HG02840 (cell line): ENCODE results near the gene DNAI7.

Experiments
- ATAC-seq: cut with Tn5 transposase; IDR thresholded peaks from one replicate; pipeline ENCODE4 v1.9.1; 2021; ENCODE audit warnings: mild to moderate bottlenecking, moderate library complexity, moderate number of reproducible peaks; ENCODE audit not compliant: unreplicated experiment, low FRiP score

The DNAI7 gene

DNA sequence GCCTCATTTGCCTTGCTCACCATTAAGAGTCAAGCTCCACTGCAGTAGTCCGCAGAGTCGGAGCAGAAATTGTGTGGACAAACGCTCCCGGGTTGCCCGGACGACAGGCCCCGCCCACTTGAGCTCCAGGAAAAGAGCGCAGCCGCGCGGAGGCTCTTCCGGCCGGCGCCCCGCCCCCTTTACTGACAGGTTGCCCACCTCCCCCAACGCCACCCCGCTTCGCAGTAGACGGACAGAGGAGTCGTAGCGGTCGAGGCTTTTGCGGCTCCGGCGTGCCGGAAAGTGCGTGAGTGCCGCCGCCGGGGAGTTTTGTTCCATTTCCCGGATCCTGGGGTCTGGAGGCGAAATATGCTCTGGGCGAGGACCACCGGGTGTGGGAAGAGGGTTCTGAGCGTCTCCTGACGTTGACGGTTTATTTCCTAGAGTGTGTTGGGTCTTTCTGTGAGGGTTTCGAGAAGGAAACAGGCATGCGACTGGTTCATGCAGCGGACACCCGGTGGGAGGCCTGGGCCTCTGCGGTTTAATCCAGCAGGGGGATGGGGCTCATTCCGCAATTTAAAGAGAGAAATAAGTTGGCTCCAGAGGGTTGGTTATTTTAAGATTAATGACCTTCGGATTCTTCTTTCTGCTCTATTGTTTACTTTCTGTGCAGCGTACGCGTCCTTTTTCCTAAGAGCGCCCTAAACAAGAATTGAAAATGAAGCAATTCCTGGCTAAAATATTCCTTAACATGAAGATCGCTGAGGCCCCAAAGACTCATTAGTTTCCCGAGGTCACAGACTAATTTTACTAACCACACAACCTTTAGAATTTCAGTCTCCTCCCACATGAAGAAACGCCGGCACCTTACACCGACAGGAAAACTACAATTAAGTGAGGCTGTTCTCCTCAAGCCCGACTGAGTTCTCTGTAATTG, at the start of gene DNAI7, which contains the start of gene ETFRF1:
DNAI7 (minus strand) TSS at position 105 of the 916 bp plus-strand sequence; CDS start at position 23, 82 bp downstream.
ETFRF1 (plus strand) TSS at position 182 of the 916 bp plus-strand sequence. CDS start 8,720 bp downstream, outside the sequence.
- peak; percentile 94 for ATAC-seq

- ATAC-seq = no peak
Measured at GRCh38 chr12:25243680-25243990, 48.7 kb upstream of the DNAI7 start.

DNA sequence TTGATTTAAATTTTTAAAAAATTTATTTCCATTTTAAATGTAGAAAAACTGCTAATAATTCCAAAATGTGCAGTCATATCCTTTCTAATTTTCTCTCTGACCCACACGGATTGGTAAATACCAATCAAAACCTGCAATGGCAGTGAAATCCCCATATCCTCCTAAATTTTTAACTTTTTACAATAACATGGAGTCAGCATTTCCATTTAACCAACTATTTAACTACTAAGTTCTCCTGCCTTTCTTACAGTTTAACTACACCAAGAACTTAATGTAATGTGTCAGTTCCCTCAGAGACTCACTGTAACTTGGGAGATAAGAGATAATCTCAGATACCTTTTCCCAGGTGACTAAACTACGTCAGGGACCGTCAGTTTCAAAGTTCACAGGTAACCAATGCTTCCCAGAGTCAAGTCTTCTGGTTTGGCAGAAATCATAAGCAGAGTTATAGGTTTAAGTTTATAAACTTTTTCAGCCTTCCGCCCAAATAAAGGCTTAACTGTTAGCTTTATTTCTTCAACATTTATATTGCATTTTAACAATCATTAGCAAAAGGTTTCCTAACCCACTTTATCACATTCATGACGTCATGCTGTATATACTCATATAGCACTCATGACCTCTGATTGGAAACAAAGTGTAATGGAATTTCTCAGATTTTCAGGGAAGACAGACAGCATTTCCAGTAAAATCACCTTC, 48.2 kb upstream of the DNAI7 start:
- no peak for ATAC-seq

GRCh38 chr12:25241167-25242020, 46.4 kb upstream of the DNAI7 start:
- no peak for ATAC-seq

GRCh38 chr12:25236626-25237025, 41.7 kb upstream of the DNAI7 start:
- ATAC-seq = no peak

GRCh38 chr12:25236190-25236589, 41.2 kb upstream of the DNAI7 start:
- no peak for ATAC-seq

DNA sequence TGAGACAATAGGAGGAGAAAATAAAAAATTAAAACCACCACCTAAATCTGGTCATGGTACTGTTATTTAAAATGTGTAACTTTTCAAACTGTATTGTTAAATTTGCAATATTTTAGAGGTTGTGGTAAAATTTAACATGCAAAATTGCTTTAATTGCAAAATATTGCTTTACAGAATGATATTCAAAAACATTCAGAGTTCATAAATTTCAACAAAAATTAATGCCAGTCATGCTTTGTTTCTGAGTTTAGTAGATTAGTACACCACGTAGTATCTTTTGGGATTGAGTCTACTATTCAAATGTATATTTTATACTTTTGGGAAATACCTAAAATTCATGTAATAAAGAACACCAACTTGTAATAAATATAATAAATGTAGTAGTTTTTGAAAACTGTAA, 18.4 kb upstream of the DNAI7 start:
- no peak for ATAC-seq

DNA sequence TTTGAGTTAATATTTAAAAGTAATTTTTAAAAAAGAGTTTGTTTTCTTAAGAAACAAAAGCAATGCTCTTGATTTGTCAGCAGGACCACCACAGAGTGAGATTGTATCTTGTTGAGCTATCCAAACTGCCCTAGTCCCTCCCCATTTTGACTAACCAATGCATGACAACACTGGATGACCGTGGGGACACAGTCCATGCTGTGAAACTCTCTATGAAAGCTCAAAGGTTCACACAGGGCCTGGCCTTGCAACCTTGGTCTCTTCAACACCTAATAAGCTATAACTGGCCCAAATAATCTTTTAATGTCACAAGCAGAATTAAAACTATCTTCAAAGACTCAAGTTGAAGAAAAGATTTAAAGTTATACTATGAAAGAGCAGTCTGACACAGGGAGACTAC, 13.6 kb upstream of the DNAI7 start:
- no peak for ATAC-seq

GRCh38 chr12:25207846-25208245, 12.9 kb upstream of the DNAI7 start:
- no peak for ATAC-seq

GRCh38 chr12:25207411-25207810, 12.5 kb upstream of the DNAI7 start:
- ATAC-seq = no peak

DNA sequence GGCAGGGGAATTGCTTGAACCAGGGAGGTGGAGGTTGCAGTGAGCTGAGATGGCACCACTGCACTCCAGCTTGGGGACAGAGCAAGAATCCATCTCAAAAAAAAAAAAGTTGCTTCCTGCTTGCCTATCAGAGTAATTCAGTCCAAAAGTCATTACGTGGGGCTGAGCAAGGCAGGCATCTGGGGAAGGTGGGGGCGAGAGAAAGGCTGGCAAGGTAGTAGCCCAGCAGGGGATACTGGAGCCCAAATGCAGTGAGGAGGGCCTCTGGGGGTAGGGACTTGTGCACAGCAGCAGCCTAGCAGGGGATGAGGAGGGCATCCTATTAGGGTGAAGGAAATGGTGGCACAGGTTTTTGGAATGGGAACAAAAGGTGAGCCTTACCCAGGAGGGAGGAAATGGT, 7.2 kb upstream of the DNAI7 start:
- ATAC-seq = no peak

GRCh38 chr12:25200703-25201102, 5.7 kb upstream of the DNAI7 start:
- no peak for ATAC-seq

DNA sequence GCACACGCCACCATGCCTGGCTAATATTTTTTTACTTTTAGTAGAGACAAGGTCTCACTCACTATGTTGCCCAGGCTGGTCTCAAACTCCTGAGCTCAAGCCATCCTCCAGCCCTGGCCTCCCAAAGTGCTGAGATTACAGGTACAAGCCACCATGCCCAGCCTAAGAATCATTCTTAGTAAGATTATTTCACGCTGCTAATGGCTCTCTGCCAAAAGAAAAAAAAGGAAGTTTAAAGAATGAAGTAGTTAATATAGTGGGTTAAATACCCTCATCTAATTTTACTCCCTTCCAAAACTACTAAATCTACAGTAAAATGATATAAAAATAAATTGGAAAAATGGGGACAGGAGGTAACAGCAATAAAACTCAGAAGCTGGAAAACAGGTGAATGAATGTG, 2.6 kb upstream of the DNAI7 start:
- no peak for ATAC-seq

DNA sequence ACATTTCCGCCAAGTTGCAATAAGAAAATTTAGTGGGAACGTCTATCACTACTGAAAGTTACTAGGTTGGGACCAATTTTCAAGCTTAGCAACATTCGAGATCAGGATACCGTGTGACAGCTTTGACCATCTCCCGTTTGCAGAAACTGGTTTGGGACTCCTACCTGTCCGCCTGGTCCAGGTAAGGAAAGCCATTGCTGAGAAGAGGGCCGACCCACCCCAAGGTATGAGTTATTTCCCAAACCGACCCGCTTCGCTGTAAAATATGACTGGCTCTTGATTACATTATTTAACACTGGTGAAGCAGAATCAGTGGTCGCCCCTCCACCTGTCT, 271 bp downstream of the DNAI7 start:
- no peak for ATAC-seq

- ATAC-seq = no peak
Measured at GRCh38 chr12:25194214-25194613, 746 bp downstream of the DNAI7 start.

DNA sequence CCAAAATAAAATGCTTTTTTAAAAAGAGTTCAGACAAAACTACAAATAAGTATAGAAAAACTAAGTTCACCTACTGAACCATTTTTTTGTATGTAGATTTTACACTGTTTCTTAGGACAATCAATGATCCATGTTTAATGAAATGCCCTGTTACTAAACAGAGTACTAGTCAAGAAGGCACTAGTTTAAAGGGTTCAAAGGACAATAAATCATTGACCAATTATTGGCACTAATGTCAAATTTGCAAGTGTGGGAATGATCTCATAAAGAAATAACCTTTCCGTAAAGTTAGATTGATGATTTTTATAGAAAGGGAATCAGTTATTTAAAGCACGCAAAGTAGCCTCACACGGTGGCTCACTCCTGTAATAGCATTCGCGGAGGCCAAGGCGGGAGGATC, 4.2 kb downstream of the DNAI7 start:
- ATAC-seq = no peak

GRCh38 chr12:25189656-25190055, 5.3 kb downstream of the DNAI7 start:
- no peak for ATAC-seq

- no peak for ATAC-seq
Measured at GRCh38 chr12:25187781-25188180, 7.2 kb downstream of the DNAI7 start.

DNA sequence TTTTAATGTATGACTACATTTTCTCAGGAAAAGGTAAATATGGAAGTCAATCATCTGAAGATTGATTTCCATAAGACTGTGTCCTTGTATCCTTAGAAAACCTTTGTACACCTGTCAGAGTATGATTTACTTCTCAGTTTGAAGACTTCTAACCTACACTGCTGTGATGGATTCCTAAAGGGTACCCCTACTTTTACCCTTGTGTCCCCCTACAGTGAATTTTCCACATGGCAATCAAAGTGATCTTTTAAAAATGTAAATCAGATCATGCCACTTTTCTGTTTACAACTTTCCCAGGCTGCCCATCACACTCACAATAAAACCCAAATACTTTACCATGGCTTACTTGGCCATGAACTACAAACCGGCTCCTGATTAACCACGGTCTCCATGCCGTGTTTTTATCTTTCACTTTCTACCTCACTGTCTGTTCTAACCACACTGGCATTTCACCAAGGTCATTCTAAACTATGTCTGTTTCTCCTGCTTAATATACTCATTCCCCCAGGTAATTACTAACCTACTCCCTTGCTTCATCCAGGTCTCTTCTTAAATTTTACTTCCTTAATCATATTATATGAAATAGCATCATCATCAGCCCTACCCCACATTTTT, 8.1 kb downstream of the DNAI7 start:
- ATAC-seq = peak; percentile 58

- no peak for ATAC-seq
Measured at GRCh38 chr12:25186038-25186787, 8.7 kb downstream of the DNAI7 start.
